ENCODE data around the gene FAM13B. TPM values are rescaled to one million over a fixed set of nuclear protein-coding genes. Genes with fewer than 3 reads are reported as not detected.
"Not testable (repeated sequence)": the region's sequence is repeated elsewhere in the genome, so short reads cannot be mapped to it uniquely, and the experiment has no call there.

FAM13B gene
- total RNA-seq, 1 donor, result 59.7 TPM

GRCh38 chr5:137945825-137946224 is 87.1 kb downstream of the FAM13B start:
- Histone ChIP-seq H3K9me3 (ENCODE audit: low read depth, low read length) (no peaks in the 10 kb centered on the region), H2AFZ (ENCODE audit: low read length) (no peak overlapping the region), H3K4me3 (ENCODE audit: insufficient read depth, low read length) (no peak overlapping the region), H3K79me2 (ENCODE audit: insufficient read depth, low read length) (no peaks in the 10 kb centered on the region), H3K4me2 (ENCODE audit: insufficient read depth, low read length) (no peak overlapping the region), H3K36me3 (ENCODE audit: insufficient read depth, low read length) (peaks cover 81% of the 10 kb centered on the region), H3K4me1 (ENCODE audit: insufficient read depth, low read length) (no peaks in the 10 kb centered on the region), H3K27me3 (ENCODE audit: insufficient read depth, low read length) (no peaks in the 10 kb centered on the region), H3K27ac (ENCODE audit: low read depth, low read length) (no peak overlapping the region), H4K20me1 (ENCODE audit: insufficient read depth, low read length) (no peaks in the 10 kb centered on the region)
- TF ChIP-seq, protein P1, sequence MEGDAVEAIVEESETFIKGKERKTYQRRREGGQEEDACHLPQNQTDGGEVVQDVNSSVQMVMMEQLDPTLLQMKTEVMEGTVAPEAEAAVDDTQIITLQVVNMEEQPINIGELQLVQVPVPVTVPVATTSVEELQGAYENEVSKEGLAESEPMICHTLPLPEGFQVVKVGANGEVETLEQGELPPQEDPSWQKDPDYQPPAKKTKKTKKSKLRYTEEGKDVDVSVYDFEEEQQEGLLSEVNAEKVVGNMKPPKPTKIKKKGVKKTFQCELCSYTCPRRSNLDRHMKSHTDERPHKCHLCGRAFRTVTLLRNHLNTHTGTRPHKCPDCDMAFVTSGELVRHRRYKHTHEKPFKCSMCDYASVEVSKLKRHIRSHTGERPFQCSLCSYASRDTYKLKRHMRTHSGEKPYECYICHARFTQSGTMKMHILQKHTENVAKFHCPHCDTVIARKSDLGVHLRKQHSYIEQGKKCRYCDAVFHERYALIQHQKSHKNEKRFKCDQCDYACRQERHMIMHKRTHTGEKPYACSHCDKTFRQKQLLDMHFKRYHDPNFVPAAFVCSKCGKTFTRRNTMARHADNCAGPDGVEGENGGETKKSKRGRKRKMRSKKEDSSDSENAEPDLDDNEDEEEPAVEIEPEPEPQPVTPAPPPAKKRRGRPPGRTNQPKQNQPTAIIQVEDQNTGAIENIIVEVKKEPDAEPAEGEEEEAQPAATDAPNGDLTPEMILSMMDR (IDR thresholded peaks at IDR 0.05; ENCODE audit: extremely low read depth, low read depth, low read length), result no peak
- no peak for DNase-seq (ENCODE audit: insufficient read length, low spot score, missing footprints)

GRCh38 chr5:137944280-137944679 is 88.6 kb downstream of the FAM13B start:
- not testable (repeated sequence) for H4K20me1 ChIP-seq (ENCODE audit: insufficient read depth, low read length); H3K4me3 ChIP-seq (ENCODE audit: insufficient read depth, low read length); H3K4me1 ChIP-seq (ENCODE audit: insufficient read depth, low read length); H2AFZ ChIP-seq (ENCODE audit: low read length); H3K27ac ChIP-seq (ENCODE audit: low read depth, low read length); H3K4me2 ChIP-seq (ENCODE audit: insufficient read depth, low read length); H3K27me3 ChIP-seq (ENCODE audit: insufficient read depth, low read length); H3K9me3 ChIP-seq (ENCODE audit: low read depth, low read length); H3K79me2 ChIP-seq (ENCODE audit: insufficient read depth, low read length); DNase-seq (ENCODE audit: insufficient read length, low spot score, missing footprints)
- peaks cover 83% of the 10 kb centered on the region for H3K36me3 ChIP-seq (ENCODE audit: insufficient read depth, low read length)

DNA sequence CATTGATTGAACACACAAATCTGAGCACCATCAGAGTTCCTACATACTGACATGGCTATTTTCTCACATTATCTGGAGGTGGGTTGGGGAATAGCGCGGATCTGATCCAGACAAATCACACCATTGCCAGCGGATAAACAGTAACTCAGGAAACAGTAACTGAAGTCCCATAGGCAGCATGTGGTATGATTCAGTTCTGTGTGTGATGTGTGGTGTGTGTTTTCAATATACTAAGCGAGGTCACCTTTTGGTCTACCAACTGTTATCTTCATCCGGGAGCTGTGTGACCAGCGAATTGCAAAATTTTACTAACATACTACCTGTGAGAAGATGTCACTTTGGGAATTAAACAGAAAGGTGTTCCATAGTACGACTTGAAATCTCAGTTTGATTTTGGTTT is 93.5 kb downstream of the FAM13B start:
- no peak overlapping the region for H2AFZ ChIP-seq (ENCODE audit: low read length)
- no peaks in the 10 kb centered on the region for H3K9me3 ChIP-seq (ENCODE audit: low read depth, low read length)
- H3K4me3 ChIP-seq (ENCODE audit: insufficient read depth, low read length), result no peak overlapping the region
- H3K4me1 ChIP-seq (ENCODE audit: insufficient read depth, low read length), result no peaks in the 10 kb centered on the region
- peaks cover 65% of the 10 kb centered on the region for H3K36me3 ChIP-seq (ENCODE audit: insufficient read depth, low read length)
- no peaks in the 10 kb centered on the region for H3K79me2 ChIP-seq (ENCODE audit: insufficient read depth, low read length)
- DNase-seq (ENCODE audit: insufficient read length, low spot score, missing footprints), result no peak
- no peaks in the 10 kb centered on the region for H4K20me1 ChIP-seq (ENCODE audit: insufficient read depth, low read length)
- TF ChIP-seq, protein P1 (IDR thresholded peaks at IDR 0.05; ENCODE audit: extremely low read depth, low read depth, low read length), result no peak
- no peak overlapping the region for H3K4me2 ChIP-seq (ENCODE audit: insufficient read depth, low read length)
- no peaks in the 10 kb centered on the region for H3K27me3 ChIP-seq (ENCODE audit: insufficient read depth, low read length)
- no peak overlapping the region for H3K27ac ChIP-seq (ENCODE audit: low read depth, low read length)

- H3K27ac ChIP-seq (ENCODE audit: low read depth, low read length), result no peak overlapping the region
- H2AFZ ChIP-seq (ENCODE audit: low read length), result no peak overlapping the region
- H3K9me3 ChIP-seq (ENCODE audit: low read depth, low read length), result no peaks in the 10 kb centered on the region
- peaks cover 2% of the 10 kb centered on the region for H4K20me1 ChIP-seq (ENCODE audit: insufficient read depth, low read length)
- H3K4me2 ChIP-seq (ENCODE audit: insufficient read depth, low read length), result no peak overlapping the region
- no peaks in the 10 kb centered on the region for H3K4me1 ChIP-seq (ENCODE audit: insufficient read depth, low read length)
- H3K79me2 ChIP-seq (ENCODE audit: insufficient read depth, low read length), result no peaks in the 10 kb centered on the region
- H3K27me3 ChIP-seq (ENCODE audit: insufficient read depth, low read length), result no peaks in the 10 kb centered on the region
- no peak for DNase-seq (ENCODE audit: insufficient read length, low spot score, missing footprints)
- TF ChIP-seq, protein P1 (IDR thresholded peaks at IDR 0.05; ENCODE audit: extremely low read depth, low read depth, low read length), result no peak
- peaks cover 60% of the 10 kb centered on the region for H3K36me3 ChIP-seq (ENCODE audit: insufficient read depth, low read length)
- H3K4me3 ChIP-seq (ENCODE audit: insufficient read depth, low read length), result no peak overlapping the region
Measured at GRCh38 chr5:137938751-137939143, 94.1 kb downstream of the FAM13B start.

Data from osteoblast (primary cell).